Measurements from ENCODE around the gene FAAP100.
A peak's percentile ranks its signal among the peaks of the same experiment; 100 is the strongest.

The FAAP100 gene

DNA sequence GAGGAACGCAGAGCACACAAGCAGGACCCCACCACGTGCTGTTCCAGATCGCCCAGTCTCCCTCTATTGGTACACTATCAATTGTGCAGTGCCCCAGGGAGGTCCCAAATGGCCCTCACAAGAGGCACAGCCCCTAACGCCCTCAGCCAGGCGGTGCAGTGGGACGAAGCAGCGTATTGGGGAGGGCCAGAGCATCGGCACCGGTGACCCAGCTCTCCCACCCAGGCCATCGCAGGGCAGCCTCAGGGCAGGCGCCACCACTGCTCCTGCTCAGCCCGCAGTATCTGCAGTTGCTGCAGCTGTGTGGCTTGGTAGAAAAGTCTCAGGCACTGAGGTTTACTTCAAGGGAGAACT is 5.9 kb upstream of the FAAP100 start:
- H3K4me3 ChIP-seq (replicated peaks; ENCODE audit: insufficient read depth, low read length): no peak overlapping the region
- TF ChIP-seq SPI1 (IDR thresholded peaks at IDR 0.05; ENCODE audit: borderline replicate concordance, low read depth) (no peak), POLR2AphosphoS5 (IDR thresholded peaks at IDR 0.05; ENCODE audit: low read depth) (no peak), GABPA (IDR thresholded peaks at IDR 0.05; ENCODE audit: low read depth) (no peak)
- TF ChIP-seq, protein P1, sequence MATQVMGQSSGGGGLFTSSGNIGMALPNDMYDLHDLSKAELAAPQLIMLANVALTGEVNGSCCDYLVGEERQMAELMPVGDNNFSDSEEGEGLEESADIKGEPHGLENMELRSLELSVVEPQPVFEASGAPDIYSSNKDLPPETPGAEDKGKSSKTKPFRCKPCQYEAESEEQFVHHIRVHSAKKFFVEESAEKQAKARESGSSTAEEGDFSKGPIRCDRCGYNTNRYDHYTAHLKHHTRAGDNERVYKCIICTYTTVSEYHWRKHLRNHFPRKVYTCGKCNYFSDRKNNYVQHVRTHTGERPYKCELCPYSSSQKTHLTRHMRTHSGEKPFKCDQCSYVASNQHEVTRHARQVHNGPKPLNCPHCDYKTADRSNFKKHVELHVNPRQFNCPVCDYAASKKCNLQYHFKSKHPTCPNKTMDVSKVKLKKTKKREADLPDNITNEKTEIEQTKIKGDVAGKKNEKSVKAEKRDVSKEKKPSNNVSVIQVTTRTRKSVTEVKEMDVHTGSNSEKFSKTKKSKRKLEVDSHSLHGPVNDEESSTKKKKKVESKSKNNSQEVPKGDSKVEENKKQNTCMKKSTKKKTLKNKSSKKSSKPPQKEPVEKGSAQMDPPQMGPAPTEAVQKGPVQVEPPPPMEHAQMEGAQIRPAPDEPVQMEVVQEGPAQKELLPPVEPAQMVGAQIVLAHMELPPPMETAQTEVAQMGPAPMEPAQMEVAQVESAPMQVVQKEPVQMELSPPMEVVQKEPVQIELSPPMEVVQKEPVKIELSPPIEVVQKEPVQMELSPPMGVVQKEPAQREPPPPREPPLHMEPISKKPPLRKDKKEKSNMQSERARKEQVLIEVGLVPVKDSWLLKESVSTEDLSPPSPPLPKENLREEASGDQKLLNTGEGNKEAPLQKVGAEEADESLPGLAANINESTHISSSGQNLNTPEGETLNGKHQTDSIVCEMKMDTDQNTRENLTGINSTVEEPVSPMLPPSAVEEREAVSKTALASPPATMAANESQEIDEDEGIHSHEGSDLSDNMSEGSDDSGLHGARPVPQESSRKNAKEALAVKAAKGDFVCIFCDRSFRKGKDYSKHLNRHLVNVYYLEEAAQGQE (IDR thresholded peaks at IDR 0.05; ENCODE audit: insufficient replicate concordance, low read depth): no peak
- TF ChIP-seq, protein P2, sequence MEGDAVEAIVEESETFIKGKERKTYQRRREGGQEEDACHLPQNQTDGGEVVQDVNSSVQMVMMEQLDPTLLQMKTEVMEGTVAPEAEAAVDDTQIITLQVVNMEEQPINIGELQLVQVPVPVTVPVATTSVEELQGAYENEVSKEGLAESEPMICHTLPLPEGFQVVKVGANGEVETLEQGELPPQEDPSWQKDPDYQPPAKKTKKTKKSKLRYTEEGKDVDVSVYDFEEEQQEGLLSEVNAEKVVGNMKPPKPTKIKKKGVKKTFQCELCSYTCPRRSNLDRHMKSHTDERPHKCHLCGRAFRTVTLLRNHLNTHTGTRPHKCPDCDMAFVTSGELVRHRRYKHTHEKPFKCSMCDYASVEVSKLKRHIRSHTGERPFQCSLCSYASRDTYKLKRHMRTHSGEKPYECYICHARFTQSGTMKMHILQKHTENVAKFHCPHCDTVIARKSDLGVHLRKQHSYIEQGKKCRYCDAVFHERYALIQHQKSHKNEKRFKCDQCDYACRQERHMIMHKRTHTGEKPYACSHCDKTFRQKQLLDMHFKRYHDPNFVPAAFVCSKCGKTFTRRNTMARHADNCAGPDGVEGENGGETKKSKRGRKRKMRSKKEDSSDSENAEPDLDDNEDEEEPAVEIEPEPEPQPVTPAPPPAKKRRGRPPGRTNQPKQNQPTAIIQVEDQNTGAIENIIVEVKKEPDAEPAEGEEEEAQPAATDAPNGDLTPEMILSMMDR (IDR thresholded peaks at IDR 0.05; ENCODE audit: insufficient read depth, low read length): no peak
- H3K27me3 ChIP-seq (ENCODE audit: insufficient read depth, poor library complexity, severe bottlenecking): no peaks in the 10 kb centered on the region
- no peak overlapping the region for H3K27ac ChIP-seq (replicated peaks)
- no peak for DNase-seq (ENCODE audit: low read depth in 1 of 2, low spot score in 1 of 2)

DNA sequence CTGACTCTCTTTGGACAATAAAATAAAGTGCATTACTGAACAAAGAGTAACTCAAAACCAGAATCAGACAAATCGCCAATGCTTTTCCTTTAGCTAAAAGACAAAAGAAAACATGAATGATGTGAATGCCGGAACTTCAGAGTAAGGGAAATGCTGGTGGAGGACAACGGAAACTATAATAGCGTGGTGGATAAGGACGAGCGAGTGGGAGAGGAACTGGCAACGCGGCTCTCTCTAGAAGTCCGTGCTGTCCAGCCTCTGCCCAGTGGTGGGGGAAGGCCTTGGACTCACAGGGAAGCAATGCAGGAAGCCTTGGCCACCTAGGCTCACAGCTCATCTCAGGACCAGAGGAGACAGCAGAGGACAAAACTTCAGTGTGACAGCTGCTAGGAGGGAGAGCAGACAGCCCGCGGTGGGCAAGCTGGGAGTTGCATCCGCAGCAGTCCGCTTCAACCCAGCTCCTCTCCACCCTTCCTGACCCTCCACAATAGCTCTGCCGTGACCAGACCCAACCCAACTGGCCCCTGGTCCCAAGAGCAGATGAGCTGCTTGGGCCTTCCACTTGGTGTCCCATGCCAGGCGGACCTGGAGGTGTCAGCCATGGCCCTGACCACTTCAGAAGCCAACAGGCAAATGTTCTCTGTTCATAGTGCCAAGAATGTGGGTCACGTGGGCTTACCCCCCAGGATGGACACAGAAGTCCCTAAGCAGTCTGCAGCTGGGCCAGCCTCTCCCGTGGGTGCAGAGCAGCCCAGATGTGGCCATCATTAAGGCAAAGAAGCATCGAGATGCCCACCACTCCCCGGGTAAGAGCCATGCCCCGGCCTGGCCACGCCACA is 5.3 kb upstream of the FAAP100 start:
- Histone ChIP-seq H3K27me3 (ENCODE audit: insufficient read depth, poor library complexity, severe bottlenecking) (no peaks in the 10 kb centered on the region), H3K4me3 (replicated peaks; ENCODE audit: insufficient read depth, low read length) (no peak overlapping the region), H3K27ac (replicated peaks) (no peak overlapping the region)
- TF ChIP-seq, protein P1 (IDR thresholded peaks at IDR 0.05; ENCODE audit: insufficient replicate concordance, low read depth): no peak
- TF ChIP-seq SPI1 (IDR thresholded peaks at IDR 0.05; ENCODE audit: borderline replicate concordance, low read depth) (no peak), GABPA (IDR thresholded peaks at IDR 0.05; ENCODE audit: low read depth) (no peak), POLR2AphosphoS5 (IDR thresholded peaks at IDR 0.05; ENCODE audit: low read depth) (0 out of 2 replicates have a peak, but pooled peaks have one; percentile 14)
- TF ChIP-seq, protein P2 (IDR thresholded peaks at IDR 0.05; ENCODE audit: insufficient read depth, low read length): no peak
- DNase-seq (ENCODE audit: low read depth in 1 of 2, low spot score in 1 of 2): no peak

DNA sequence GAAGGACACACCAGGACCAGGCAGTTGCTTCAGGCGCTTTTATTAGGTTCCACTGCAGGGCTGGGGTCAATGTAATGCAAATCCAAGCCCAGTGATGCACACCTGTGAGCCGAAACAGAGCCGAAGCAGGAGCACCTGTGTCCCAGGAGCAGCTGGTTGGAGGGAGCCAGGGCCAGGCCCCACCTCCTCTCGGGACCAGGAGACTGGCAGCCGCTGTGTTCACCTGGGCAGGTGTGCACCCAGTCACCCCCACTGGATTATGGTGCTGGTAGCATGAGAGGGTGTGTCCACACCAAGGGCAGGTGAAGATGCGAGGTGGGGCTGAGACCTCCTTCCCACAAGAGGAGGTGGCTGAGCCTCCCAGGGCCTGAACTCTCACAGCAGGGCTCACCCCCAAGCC is 4.7 kb upstream of the FAAP100 start:
- no peaks in the 10 kb centered on the region for H3K27me3 ChIP-seq (ENCODE audit: insufficient read depth, poor library complexity, severe bottlenecking)
- no peak overlapping the region for H3K4me3 ChIP-seq (replicated peaks; ENCODE audit: insufficient read depth, low read length)
- DNase-seq (ENCODE audit: low read depth in 1 of 2, low spot score in 1 of 2): no peak
- no peak for TF ChIP-seq GABPA (IDR thresholded peaks at IDR 0.05; ENCODE audit: low read depth)
- TF ChIP-seq, protein P2 (IDR thresholded peaks at IDR 0.05; ENCODE audit: insufficient read depth, low read length): no peak
- TF ChIP-seq, protein P1 (IDR thresholded peaks at IDR 0.05; ENCODE audit: insufficient replicate concordance, low read depth): no peak
- no peak for TF ChIP-seq POLR2AphosphoS5 (IDR thresholded peaks at IDR 0.05; ENCODE audit: low read depth)
- TF ChIP-seq SPI1 (IDR thresholded peaks at IDR 0.05; ENCODE audit: borderline replicate concordance, low read depth): no peak
- H3K27ac ChIP-seq (replicated peaks): no peak overlapping the region

Measured in HL-60 (cell line).